Keratinocyte (primary cell): ENCODE data around the gene SPG11. TPM values are rescaled to one million over a fixed set of nuclear protein-coding genes. Genes with fewer than 3 reads are reported as not detected.

Source experiments
- DNase-seq: peaks from one replicate; pipeline ENCODE4 v3.0.0-alpha.2; 2011; ENCODE audit warnings: low read depth, missing footprints, low spot score
- FAIRE-seq: peaks from 2 replicates; lab custom pipeline; 2011; peaks lifted over from hg19 to GRCh38; lab: Jason Lieb, UNC
- H2AFZ ChIP-seq: 2 replicates; pipeline ENCODE4 v1.6.0; 2012; ENCODE audit warnings: low read length, control low read depth, inconsistent platforms; ENCODE audit not compliant: control insufficient read depth
- H3K27ac ChIP-seq: 2 replicates; pipeline ENCODE4 v1.5.1; 2011; ENCODE audit warnings: low read length; ENCODE audit not compliant: control insufficient read depth, insufficient read depth
- H3K27me3 ChIP-seq: 3 replicates; pipeline ENCODE4 v1.6.0; 2011; ENCODE audit warnings: low read length; ENCODE audit not compliant: control insufficient read depth, insufficient read depth; ENCODE audit errors: extremely low read depth
- H3K36me3 ChIP-seq, 2 experiments: 2 replicates in 1 of 2; 3 replicates in 1 of 2; pipeline ENCODE4 v1.5.1; 2011; ENCODE audit warnings: low read length in 2 of 2, mild to moderate bottlenecking in 1 of 2; ENCODE audit not compliant: control insufficient read depth in 2 of 2, insufficient read depth in 2 of 2; ENCODE audit errors: extremely low read depth in 1 of 2
- H3K4me1 ChIP-seq: 3 replicates; pipeline ENCODE4 v1.5.1; 2011; ENCODE audit warnings: low read length; ENCODE audit not compliant: control insufficient read depth, insufficient read depth; ENCODE audit errors: extremely low read depth
- H3K4me2 ChIP-seq: 3 replicates; pipeline ENCODE4 v1.6.0; 2011; ENCODE audit warnings: low read depth, low read length; ENCODE audit not compliant: control insufficient read depth, insufficient read depth; ENCODE audit errors: extremely low read depth
- H3K4me3 ChIP-seq, 3 experiments: fragments of 200-600 bp in 1 of 3; sonication (generic) in 1 of 3; 2 replicates in 2 of 3; 3 replicates in 1 of 3; pipeline ENCODE4 v1.5.1; 2011 to 2016; ENCODE audit warnings: low read length in 3 of 3, mild to moderate bottlenecking in 3 of 3, control low read depth in 2 of 3, inconsistent platforms in 1 of 3, low read depth in 1 of 3, mixed read lengths in 1 of 3, mixed run types in 1 of 3, moderate library complexity in 1 of 3; ENCODE audit not compliant: control insufficient read depth in 2 of 3, insufficient read depth in 2 of 3; ENCODE audit errors: extremely low read depth in 1 of 3
- H3K79me2 ChIP-seq: 2 replicates; pipeline ENCODE4 v1.6.0; 2012; ENCODE audit warnings: low read length; ENCODE audit not compliant: control insufficient read depth, insufficient read depth
- H3K9ac ChIP-seq: 3 replicates; pipeline ENCODE4 v1.6.0; 2011; ENCODE audit warnings: low read length; ENCODE audit not compliant: control insufficient read depth, insufficient read depth; ENCODE audit errors: extremely low read depth
- H3K9me1 ChIP-seq: 3 replicates; pipeline ENCODE4 v1.6.0; 2011; ENCODE audit warnings: low read length; ENCODE audit not compliant: control insufficient read depth, insufficient read depth; ENCODE audit errors: extremely low read depth
- H3K9me3 ChIP-seq: 2 replicates; pipeline ENCODE4 v1.5.1; 2012; ENCODE audit warnings: low read depth, low read length; ENCODE audit not compliant: control insufficient read depth
- H4K20me1 ChIP-seq: 3 replicates; pipeline ENCODE4 v1.6.0; 2011; ENCODE audit warnings: low read length; ENCODE audit not compliant: control insufficient read depth, insufficient read depth; ENCODE audit errors: extremely low read depth
- EZH2 ChIP-seq: IDR thresholded peaks from one replicate; pipeline ENCODE4 v1.6.1; 2012; ENCODE audit warnings: inconsistent platforms, mild to moderate bottlenecking, low read length, moderate library complexity
- dilution Hi-C: fragments of 300-500 bp; cut with MboI; formaldehyde crosslinking; loops from one replicate; pipeline ENCODE4 v1.7.0; 2020; ENCODE audit warnings: low sequenced_read_pairs; ENCODE audit not compliant: extremely low pct_ligation_motif_present
- polyA plus RNA-seq, 5 experiments: library from polyadenylated mRNA; depleted of rRNA in 3 of 5; stranded (reverse) in 3 of 5; stranded (forward) in 1 of 5; unstranded in 1 of 5; fragments of >200 nt; gene quantifications; 1 replicate in 1 of 5; 2 replicates in 3 of 5; 3 replicates in 1 of 5; pipeline versions ENCODE4 v1.2.1 to v1.2.3, GENCODE V29; 2011 to 2012; ENCODE audit warnings: missing spikeins in 2 of 5, low read depth in 1 of 5, low replicate concordance in 1 of 5
- TF ChIP-seq, protein P1 (sequence below), 3 experiments: IDR thresholded peaks in 1 of 3; conservative IDR thresholded peaks in 1 of 3; optimal IDR thresholded peaks in 1 of 3; 2 replicates in 2 of 3; 3 replicates in 1 of 3; pipeline versions ENCODE3 to v1.5.1; 2011; ENCODE audit warnings: low read length in 3 of 3, mild to moderate bottlenecking in 3 of 3, moderate library complexity in 2 of 3, control low read depth in 1 of 3, inconsistent platforms in 1 of 3; ENCODE audit not compliant: insufficient read depth in 2 of 3; ENCODE audit errors: extremely low read depth in 1 of 3

Gene SPG11
- polyA plus RNA-seq, 1 donor (not counting 4 experiments of a cell fraction or from before 2014, with no cell fraction given), result 41.5 TPM

DNA sequence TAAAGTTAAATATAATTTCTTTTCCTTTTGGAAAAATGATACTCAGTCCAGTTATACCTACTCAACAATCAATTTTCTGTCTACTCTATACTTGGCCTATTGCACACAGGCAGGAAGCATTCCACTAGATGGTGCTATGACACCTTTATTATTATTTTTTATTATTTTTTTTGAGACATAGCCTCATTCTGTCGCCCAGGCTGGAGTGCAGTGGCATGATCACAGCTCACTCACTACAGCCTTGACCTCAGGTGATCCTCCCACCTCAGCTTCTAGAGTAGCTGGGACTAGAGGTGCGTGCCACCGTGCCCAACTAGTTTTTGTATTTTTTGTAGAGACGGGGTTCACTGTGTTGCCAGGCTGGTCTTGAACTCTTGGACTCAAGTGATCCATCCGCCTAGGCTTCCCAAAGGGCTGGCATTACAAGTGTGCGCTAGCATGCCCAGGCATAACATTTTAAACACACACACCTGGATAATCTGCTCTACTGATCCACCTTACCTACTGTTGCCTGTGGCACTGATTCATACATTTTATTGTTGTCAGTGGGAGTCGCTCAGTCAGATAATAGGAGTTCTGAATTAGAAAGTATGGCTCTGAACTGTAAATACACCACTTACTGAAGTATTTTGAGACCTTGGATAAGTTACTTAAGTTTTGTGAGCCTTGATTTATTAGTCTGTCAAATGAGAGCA lies 70.3 kb downstream of the SPG11 start:
- Histone ChIP-seq H3K36me3 (peaks cover 13 to 34% of the 10 kb centered on the region in 2 experiments), H3K4me2 (no peak overlapping the region), H3K27ac (no peak overlapping the region), H3K4me3 (no peak overlapping the region), H3K9me3 (no peaks in the 10 kb centered on the region), H3K9ac (no peak overlapping the region), H3K27me3 (no peaks in the 10 kb centered on the region), H3K4me1 (peaks cover 8% of the 10 kb centered on the region), H3K79me2 (no peaks in the 10 kb centered on the region), H2AFZ (no peak overlapping the region), H4K20me1 (no peaks in the 10 kb centered on the region), H3K9me1 (no peaks in the 10 kb centered on the region)
- TF ChIP-seq EZH2, result no peak
- TF ChIP-seq, protein P1, sequence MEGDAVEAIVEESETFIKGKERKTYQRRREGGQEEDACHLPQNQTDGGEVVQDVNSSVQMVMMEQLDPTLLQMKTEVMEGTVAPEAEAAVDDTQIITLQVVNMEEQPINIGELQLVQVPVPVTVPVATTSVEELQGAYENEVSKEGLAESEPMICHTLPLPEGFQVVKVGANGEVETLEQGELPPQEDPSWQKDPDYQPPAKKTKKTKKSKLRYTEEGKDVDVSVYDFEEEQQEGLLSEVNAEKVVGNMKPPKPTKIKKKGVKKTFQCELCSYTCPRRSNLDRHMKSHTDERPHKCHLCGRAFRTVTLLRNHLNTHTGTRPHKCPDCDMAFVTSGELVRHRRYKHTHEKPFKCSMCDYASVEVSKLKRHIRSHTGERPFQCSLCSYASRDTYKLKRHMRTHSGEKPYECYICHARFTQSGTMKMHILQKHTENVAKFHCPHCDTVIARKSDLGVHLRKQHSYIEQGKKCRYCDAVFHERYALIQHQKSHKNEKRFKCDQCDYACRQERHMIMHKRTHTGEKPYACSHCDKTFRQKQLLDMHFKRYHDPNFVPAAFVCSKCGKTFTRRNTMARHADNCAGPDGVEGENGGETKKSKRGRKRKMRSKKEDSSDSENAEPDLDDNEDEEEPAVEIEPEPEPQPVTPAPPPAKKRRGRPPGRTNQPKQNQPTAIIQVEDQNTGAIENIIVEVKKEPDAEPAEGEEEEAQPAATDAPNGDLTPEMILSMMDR (optimal IDR thresholded peaks at IDR 0.05 in 1 of 3, IDR thresholded peaks at IDR 0.05 in 1 of 3, conservative IDR thresholded peaks at IDR 0.05 in 1 of 3; ENCODE audit: extremely low read depth in 1 of 3, insufficient read depth in 2 of 3, low read length in 3 of 3), result peak in 2 of 3 experiments; percentile 10 to 40
- peak; percentile 32 for FAIRE-seq
- dilution Hi-C loops, result no loop called here
- no peak for DNase-seq

DNA sequence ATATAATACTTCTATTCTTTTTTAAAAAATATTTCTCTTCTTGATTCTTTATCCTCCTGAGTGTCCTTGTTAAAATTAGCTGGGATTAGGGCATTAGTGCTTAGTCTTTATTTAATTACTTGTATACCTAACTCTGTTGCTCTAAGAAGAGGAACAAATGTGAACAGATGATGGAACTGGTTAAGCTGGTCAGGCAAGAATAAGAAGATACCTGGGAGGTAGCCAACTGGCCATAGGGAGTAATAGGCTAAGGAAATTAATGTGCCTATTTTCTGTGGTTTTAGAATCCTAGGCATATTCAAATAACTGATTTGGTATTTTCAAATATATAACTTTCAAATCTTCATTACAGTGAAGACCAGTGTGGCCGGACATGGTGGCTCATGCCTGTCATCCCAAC lies 72.1 kb downstream of the SPG11 start:
- H3K4me1 ChIP-seq, result peaks cover 8% of the 10 kb centered on the region
- H3K79me2 ChIP-seq, result no peaks in the 10 kb centered on the region
- no peaks in the 10 kb centered on the region for H3K9me3 ChIP-seq
- TF ChIP-seq, protein P1 (optimal IDR thresholded peaks at IDR 0.05 in 1 of 3, IDR thresholded peaks at IDR 0.05 in 1 of 3, conservative IDR thresholded peaks at IDR 0.05 in 1 of 3; ENCODE audit: extremely low read depth in 1 of 3, insufficient read depth in 2 of 3, low read length in 3 of 3), result no peak
- TF ChIP-seq EZH2, result no peak
- H3K9me1 ChIP-seq, result no peaks in the 10 kb centered on the region
- H3K27me3 ChIP-seq, result no peaks in the 10 kb centered on the region
- FAIRE-seq, result no peak
- no peaks in the 10 kb centered on the region for H4K20me1 ChIP-seq
- peaks cover 15 to 40% of the 10 kb centered on the region in 2 experiments for H3K36me3 ChIP-seq
- no peak for DNase-seq
- no peak overlapping the region for H3K27ac ChIP-seq
- no peak overlapping the region for H3K4me2 ChIP-seq
- dilution Hi-C loops, result no loop called here
- no peak overlapping the region for H2AFZ ChIP-seq
- H3K9ac ChIP-seq, result no peak overlapping the region
- H3K4me3 ChIP-seq, result no peak overlapping the region
